GM21423 (cell line): ENCODE results near the gene COL18A1.
"Not testable (repeated sequence)": the region's sequence is repeated elsewhere in the genome, so short reads cannot be mapped to it uniquely, and the experiment has no call there.

Experiments used
- ATAC-seq: cut with Tn5 transposase; IDR thresholded peaks from one replicate; pipeline ENCODE4 v1.9.1; 2021; ENCODE audit warnings: mild to moderate bottlenecking, moderate library complexity; ENCODE audit not compliant: unreplicated experiment

COL18A1 gene

GRCh38 chr21:45366931-45367401 is 38.0 kb upstream of the COL18A1 start:
- ATAC-seq = no peak

- ATAC-seq = no peak
Observed at GRCh38 chr21:45367402-45368351, 37.3 kb upstream of the COL18A1 start.

GRCh38 chr21:45369018-45369417 is 35.9 kb upstream of the COL18A1 start:
- ATAC-seq = not testable (repeated sequence)

DNA sequence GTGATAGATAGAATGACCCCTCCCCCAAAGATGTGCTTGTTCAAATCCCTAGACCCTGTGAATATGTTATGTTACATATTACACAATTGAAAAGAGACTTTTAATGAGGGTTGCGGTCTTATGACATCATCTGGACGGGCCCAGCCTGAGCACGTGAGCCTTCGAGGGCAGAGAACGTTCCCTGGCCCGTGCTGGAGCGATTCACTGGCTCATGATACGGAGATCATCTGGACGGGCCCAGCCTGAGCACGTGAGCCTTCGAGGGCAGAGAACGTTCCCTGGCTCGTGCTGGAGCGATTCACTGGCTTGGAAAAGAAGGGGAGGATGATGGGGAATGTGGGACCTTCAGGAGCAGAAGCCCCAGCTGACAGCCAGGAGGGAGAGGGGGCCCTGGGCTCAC is 34.4 kb upstream of the COL18A1 start:
- ATAC-seq = no peak

DNA sequence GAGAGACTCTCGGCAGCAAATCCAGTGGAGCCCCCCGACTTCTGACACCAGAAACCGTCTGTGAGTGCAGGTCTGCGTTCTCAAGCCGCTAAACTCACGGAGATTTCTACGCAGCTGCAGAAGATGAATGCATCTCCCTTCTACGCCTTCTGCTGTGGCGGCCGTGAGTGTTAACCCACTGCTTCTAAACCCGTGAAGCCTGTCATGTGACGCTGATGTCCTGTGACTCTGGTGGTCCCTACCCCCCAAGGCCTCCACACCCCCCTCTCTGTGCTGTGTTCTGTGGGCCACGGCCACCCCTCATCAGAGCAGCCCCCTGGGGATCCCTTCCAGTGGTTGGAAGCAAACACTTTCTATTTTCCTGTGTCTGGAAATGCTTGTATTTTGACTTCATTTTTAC is 33.9 kb upstream of the COL18A1 start:
- ATAC-seq = no peak

DNA sequence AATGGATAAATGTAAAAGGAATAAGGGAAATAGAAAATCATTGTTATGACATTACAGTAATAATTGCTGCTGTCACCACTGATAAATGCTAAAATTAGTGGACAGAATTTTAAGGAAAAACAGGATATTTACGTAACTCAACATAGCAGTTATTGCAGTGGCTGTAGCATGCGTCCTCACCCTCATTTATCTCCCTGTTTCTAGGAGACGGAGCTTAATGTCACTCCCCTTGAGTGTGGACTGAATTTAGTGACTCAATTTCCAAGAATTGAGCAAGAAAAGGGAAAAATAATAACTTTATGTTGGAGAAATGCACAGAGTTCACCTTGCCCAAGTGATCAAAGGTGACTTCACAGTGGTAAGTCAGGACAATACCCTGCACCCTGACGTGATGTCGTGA is 33.3 kb upstream of the COL18A1 start:
- ATAC-seq = no peak

GRCh38 chr21:45372732-45373355 is 32.1 kb upstream of the COL18A1 start:
- ATAC-seq = no peak

DNA sequence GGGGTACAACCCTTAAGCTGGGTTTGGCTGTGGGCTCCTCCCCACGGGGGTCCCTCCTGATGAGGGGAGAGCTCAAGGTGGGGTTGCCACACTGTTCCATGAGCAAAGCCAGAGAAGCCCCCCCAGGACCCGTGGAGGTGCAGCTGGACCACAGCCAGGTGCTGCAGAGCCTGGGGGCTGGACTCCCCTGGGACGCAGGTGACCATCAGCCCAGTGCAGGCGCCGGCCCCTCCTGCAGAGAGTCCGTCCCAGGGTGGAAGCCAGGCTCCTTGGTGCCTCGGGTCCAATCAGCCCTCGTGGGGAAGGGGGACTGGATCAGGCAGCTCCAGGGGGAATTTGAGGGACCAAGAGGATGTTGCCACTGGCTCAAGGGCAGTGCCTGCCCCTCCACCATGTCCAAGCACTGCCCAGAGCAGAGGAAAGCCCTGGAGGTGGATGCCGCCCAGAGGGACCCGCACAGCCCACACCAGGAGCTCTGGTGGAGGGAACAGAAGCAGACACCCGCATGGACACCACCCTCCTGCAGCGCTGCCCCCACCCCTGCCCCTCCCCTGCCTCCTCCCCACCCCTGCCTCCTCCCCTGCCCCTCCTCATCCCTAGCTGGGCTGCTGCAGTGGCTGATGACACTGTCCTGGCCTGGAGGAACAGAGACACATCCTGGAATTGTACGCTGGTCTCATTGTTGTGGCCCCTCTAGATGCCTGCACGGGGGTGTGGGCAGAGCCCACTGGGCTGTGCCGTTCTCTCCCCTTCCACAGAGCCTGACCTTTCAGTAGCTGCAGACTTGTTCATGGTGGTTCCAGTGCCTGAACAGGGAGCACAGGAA is 30.8 kb upstream of the COL18A1 start:
- no peak for ATAC-seq

- no peak for ATAC-seq
Observed at GRCh38 chr21:45374826-45375455, 30.0 kb upstream of the COL18A1 start.

DNA sequence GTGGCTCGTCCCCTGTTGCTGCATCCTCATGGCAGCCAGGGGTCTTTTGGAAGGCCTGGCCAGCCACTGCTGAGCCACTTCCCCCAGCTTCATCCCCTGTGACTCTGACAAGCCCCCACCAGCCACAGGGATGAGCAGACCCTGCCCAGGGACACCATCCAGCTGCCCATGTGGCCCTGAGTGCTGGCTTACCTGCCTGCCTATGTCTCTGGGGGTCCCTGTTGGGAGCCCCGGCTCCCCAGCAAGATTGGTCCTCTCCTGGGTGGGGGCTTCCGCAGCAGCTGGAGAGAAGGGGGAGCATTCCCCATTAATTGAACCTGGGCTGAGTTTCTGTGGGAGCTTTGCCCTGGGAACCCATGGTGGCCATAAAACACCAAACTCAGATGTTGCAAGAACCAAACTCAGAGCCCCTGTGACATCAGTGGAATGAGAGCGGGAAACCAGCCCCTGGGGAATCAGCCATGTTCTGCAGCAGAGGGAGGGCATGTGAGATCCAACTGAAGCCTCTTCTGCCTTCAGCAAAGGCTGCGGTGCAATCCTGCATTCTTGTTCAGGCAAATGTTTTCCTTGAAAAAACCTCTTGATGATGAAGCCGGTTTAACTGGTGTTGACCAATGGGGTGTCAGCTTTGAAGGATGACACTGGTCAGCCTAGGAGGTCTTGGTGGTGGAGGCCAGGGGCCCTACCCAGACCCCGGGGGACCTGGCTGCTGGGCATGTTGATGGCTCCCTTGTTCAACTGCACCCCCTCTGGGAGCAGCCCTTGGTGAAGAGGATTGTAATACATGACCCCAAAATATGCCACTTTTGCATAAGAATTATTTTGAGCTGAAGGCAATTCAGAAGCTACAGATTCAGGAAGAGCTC is 28.3 kb upstream of the COL18A1 start:
- ATAC-seq = no peak

GRCh38 chr21:45377325-45377709 is 27.6 kb upstream of the COL18A1 start:
- no peak for ATAC-seq

GRCh38 chr21:45377866-45378257 is 27.1 kb upstream of the COL18A1 start:
- ATAC-seq = no peak

DNA sequence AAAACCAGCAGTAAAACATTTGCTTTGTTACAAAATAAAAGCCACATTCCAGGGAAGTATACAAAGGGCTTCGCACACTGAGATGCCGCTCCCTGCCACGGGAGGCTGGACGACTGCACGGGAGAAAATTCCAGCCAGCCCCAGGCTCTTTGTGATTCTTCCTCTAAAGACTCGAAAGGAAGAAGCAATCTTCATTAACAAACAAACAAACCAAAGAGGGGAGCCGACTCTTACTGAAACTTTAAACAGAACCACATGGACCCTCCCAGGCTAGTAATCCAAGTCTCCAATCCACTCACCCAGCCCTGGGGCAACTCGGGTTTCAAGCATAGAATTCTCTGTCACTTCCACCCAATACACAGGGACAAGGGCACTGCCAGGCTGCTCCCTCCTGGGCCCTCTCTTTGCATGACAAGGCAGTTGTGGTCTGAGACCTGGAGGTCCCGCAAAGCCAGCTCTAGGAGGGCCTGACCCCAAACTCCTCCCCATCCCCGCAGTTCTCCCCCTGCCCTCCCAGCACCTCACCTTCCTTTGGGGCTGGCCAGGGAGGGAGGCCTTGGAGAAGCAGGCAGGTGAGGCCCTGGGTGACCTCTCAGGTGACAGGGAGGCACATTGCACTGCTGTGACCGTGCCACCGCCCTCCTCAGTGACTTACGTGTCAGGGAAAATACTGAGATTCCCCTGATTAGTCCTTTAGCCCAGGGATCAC is 26.6 kb upstream of the COL18A1 start:
- ATAC-seq = no peak

- ATAC-seq = no peak
Observed at GRCh38 chr21:45379171-45379900, 25.6 kb upstream of the COL18A1 start.

DNA sequence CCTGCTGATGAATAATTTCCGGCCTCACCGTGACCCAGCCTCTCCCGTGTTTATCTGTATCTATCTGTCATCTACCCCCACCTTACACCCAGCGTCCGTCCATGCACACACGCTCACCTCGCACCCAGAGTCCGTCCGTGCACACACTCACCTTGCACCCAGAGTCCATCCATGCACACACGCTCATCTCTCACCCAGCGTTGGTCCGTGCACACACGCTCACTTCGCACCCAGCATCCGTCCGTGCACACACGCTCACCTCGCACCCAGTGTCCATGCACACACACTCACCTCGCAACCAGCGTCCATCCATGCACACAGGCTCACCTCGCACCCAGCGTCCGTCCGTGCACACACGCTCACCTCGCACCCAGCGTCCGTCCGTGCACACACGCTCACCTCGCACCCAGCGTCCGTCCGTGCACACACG is 25.0 kb upstream of the COL18A1 start:
- no peak for ATAC-seq

DNA sequence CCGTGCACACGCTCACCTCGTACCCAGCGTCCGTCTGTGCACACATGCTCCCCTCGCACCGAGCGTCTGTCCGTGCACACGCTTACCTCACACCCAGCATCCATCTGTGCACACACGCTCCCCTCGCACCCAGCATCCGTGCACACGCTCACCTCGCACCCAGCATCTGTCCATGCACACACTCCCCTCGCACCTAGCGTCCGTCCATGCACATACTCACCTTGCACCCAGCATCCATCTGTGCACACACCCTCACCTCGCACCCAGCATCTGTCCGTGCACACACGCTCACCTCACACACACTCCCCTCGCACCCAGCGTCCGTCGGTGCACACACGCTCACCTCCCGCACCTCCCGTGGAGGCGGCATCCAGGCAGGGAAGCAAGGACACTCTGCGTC is 24.4 kb upstream of the COL18A1 start:
- no peak for ATAC-seq

GRCh38 chr21:45381036-45381787 is 23.8 kb upstream of the COL18A1 start:
- ATAC-seq = no peak
